H1 (cell line): ENCODE results near the gene LRBA. TPM values are rescaled to one million over a fixed set of nuclear protein-coding genes. Genes with fewer than 3 reads are reported as not detected.

ENCODE experiments used
- ASH2L ChIP-seq: fragments of 200-600, 300-600 bp; sonication (generic); IDR thresholded peaks from one replicate; pipeline ENCODE4 v1.7.1; 2017; ENCODE audit warnings: low read length
- BCL11A ChIP-seq, 2 experiments: IDR thresholded peaks; one replicate each; pipeline ENCODE4 v1.6.1; 2011; ENCODE audit warnings: low read depth in 2 of 2, low read length in 2 of 2, mild to moderate bottlenecking in 2 of 2
- BRCA1 ChIP-seq: IDR thresholded peaks from 2 replicates; pipeline ENCODE4 v1.6.1; 2012; ENCODE audit warnings: low read depth, low read length, improper control_type of control experiment
- CBX8 ChIP-seq: fragments of 300-800, 300-1000 bp; sonication (generic); IDR thresholded peaks from 2 replicates; pipeline ENCODE4 v1.7.1; 2016; ENCODE audit warnings: low read depth, low read length, borderline replicate concordance
- CHD1 ChIP-seq: IDR thresholded peaks from 2 replicates; pipeline ENCODE4 v1.6.1; 2012; ENCODE audit warnings: low read depth, low read length, improper control_type of control experiment
- FOSL1 ChIP-seq: IDR thresholded peaks from 2 replicates; pipeline ENCODE4 v1.6.1; 2011; ENCODE audit warnings: mild to moderate bottlenecking, low read depth, low read length, moderate library complexity; ENCODE audit not compliant: insufficient read depth
- MAFK ChIP-seq: IDR thresholded peaks from 2 replicates; pipeline ENCODE4 v1.6.1; 2012; ENCODE audit warnings: low read depth, mild to moderate bottlenecking, improper control_type of control experiment, low read length
- POU5F1 ChIP-seq: IDR thresholded peaks from 2 replicates; pipeline ENCODE4 v1.6.1; 2011; ENCODE audit warnings: low read depth, mild to moderate bottlenecking, low read length, moderate library complexity
- RFX5 ChIP-seq: IDR thresholded peaks from 2 replicates; pipeline ENCODE4 v1.6.1; 2011; ENCODE audit warnings: low read depth, low read length, improper control_type of control experiment, borderline replicate concordance
- SIX5 ChIP-seq: IDR thresholded peaks from 2 replicates; pipeline ENCODE4 v1.6.1; 2011; ENCODE audit warnings: mild to moderate bottlenecking, low read depth, low read length
- SP4 ChIP-seq: IDR thresholded peaks from 2 replicates; pipeline ENCODE4 v1.6.1; 2012; ENCODE audit warnings: low read length, inconsistent platforms
- TAF1 ChIP-seq: IDR thresholded peaks from 2 replicates; pipeline ENCODE4 v1.6.1; 2011; ENCODE audit warnings: mild to moderate bottlenecking, low read depth, low read length
- TAF7 ChIP-seq: optimal IDR thresholded peaks from 2 replicates; pipeline ENCODE3; 2011; ENCODE audit warnings: low read depth, mild to moderate bottlenecking, inconsistent platforms, low read length, moderate library complexity, borderline replicate concordance
- TCF12 ChIP-seq: IDR thresholded peaks from 2 replicates; pipeline ENCODE4 v1.6.1; 2011; ENCODE audit warnings: low read depth, mild to moderate bottlenecking, low read length
- USF2 ChIP-seq: IDR thresholded peaks from 2 replicates; pipeline ENCODE4 v1.6.1; 2011; ENCODE audit warnings: low read length, improper control_type of control experiment
- ZNF274 ChIP-seq: IDR thresholded peaks from 2 replicates; pipeline ENCODE4 v1.7.0; 2012; ENCODE audit warnings: low read length, borderline replicate concordance; ENCODE audit errors: extremely low read depth
- polyA plus RNA-seq, 7 experiments: library from polyadenylated mRNA; depleted of rRNA in 3 of 7; stranded (reverse) in 5 of 7; unstranded in 2 of 7; fragments of >200 nt in 5 of 7; fragments of 200-250 nt in 2 of 7; gene quantifications; 1 replicate in 5 of 7; 2 replicates in 1 of 7; 4 replicates in 1 of 7; pipeline versions ENCODE4 v1.2.1 to v1.2.3, GENCODE V29; 2011 to 2013; ENCODE audit warnings: missing spikeins in 2 of 7, mixed read lengths in 2 of 7
- total RNA-seq: library from RNA; stranded (reverse); fragmentation: NEBNext Ultra II Directional; extraction: Animal tissue kit (Norgen Biotek cat#: 25700); gene quantifications from 2 replicates; pipeline ENCODE4 v1.2.1, GENCODE V29; 2021
- TF ChIP-seq, protein P1 (sequence below): IDR thresholded peaks from 2 replicates; pipeline ENCODE4 v1.6.1; 2012; ENCODE audit warnings: low read length, inconsistent platforms

Gene LRBA
- total and polyA plus RNA-seq, 2 of the 8 experiments (the other 6 are each of a cell fraction or from before 2014, with no cell fraction given): 54.6 to 83.2 TPM

DNA sequence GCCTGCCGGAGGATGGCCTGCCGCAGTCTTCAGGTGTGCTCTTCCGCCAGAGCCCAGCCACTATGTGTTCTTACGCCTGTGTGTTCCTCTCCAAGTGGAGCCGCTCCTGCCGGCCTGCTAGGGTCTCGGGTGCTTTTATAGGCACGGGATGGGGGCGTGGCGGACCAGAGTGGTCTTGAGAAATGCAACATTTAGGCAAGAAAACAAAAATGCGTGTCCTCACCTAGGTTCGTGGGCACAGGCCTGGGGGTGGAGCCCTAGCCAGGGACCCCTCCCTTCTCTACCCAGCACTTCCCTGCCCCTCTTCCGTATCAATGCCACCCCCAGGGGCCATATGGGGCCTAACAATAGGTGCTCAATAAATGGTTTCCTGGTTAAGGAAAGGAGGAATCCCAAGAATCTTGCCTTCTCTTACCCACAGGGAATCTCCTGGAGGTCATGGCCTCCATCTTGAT, 34.4 kb upstream of the LRBA start (continued):
- TF ChIP-seq, protein P1, sequence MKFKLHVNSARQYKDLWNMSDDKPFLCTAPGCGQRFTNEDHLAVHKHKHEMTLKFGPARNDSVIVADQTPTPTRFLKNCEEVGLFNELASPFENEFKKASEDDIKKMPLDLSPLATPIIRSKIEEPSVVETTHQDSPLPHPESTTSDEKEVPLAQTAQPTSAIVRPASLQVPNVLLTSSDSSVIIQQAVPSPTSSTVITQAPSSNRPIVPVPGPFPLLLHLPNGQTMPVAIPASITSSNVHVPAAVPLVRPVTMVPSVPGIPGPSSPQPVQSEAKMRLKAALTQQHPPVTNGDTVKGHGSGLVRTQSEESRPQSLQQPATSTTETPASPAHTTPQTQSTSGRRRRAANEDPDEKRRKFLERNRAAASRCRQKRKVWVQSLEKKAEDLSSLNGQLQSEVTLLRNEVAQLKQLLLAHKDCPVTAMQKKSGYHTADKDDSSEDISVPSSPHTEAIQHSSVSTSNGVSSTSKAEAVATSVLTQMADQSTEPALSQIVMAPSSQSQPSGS: 0 out of 2 replicates have a peak, but pooled peaks have one; percentile 49
- peak; percentile 66 for TF ChIP-seq ASH2L
- TF ChIP-seq TCF12: no peak
- no peak for TF ChIP-seq MAFK
- no peak for TF ChIP-seq FOSL1
- TF ChIP-seq SIX5: 0 out of 2 replicates have a peak, but pooled peaks have one; percentile 1
- TF ChIP-seq CHD1: no peak
- TF ChIP-seq SP4: no peak
- no peak for TF ChIP-seq CBX8
- no peak for TF ChIP-seq BRCA1
- no peak for TF ChIP-seq POU5F1
- no peak for TF ChIP-seq ZNF274
- TF ChIP-seq TAF7: peak; percentile 75
- peak in 1 of 2 experiments; percentile 28 for TF ChIP-seq BCL11A (IDR thresholded peaks at IDR 0.05; ENCODE audit: low read depth in 2 of 2, low read length in 2 of 2)
- TF ChIP-seq USF2: no peak
- no peak for TF ChIP-seq RFX5
- TF ChIP-seq TAF1: peak; percentile 86
